Dermis blood vessel endothelial cell (primary cell): ENCODE measurements around the gene SLC12A9. TPM values are rescaled to one million over a fixed set of nuclear protein-coding genes. Genes with fewer than 3 reads are reported as not detected.
A peak's percentile ranks its signal among the peaks of the same experiment; 100 is the strongest.
"Not testable (repeated sequence)": the region's sequence is repeated elsewhere in the genome, so short reads cannot be mapped to it uniquely, and the experiment has no call there.

ENCODE experiments used
- DNase-seq: peaks from one replicate; pipeline ENCODE4 v3.0.0; 2010
- total RNA-seq: library from RNA; depleted of rRNA; stranded (reverse); fragments of >200 nt; gene quantifications from 2 replicates; pipeline ENCODE4 v1.2.3, GENCODE V29; 2014

The SLC12A9 gene
- total RNA-seq, result 37.1 and 39.9 TPM in 2 replicates

GRCh38 chr7:100852048-100852872 lies at the start of gene SLC12A9:
SLC12A9 (plus strand) TSS chr7:100852713; CDS start chr7:100854198, 1,485 bp downstream.
- peak; percentile 93 for DNase-seq

- DNase-seq, result no peak
Observed at GRCh38 chr7:100802951-100803350, 49.6 kb upstream of the SLC12A9 start.

- peak; percentile 51 for DNase-seq
Observed at GRCh38 chr7:100803398-100804161, 48.9 kb upstream of the SLC12A9 start.

GRCh38 chr7:100804681-100805431 lies 47.7 kb upstream of the SLC12A9 start:
- no peak for DNase-seq

GRCh38 chr7:100806276-100806675 lies 46.2 kb upstream of the SLC12A9 start:
- peak; percentile 66 for DNase-seq

GRCh38 chr7:100806883-100807282 lies 45.6 kb upstream of the SLC12A9 start:
- not testable (repeated sequence) for DNase-seq

- DNase-seq, result no peak
Observed at GRCh38 chr7:100808354-100808875, 44.1 kb upstream of the SLC12A9 start.

- no peak for DNase-seq
Observed at GRCh38 chr7:100811480-100811879, 41.0 kb upstream of the SLC12A9 start.

- no peak for DNase-seq
Observed at GRCh38 chr7:100812729-100813128, 39.8 kb upstream of the SLC12A9 start.

- DNase-seq, result not testable (repeated sequence)
Observed at GRCh38 chr7:100816515-100816914, 36.0 kb upstream of the SLC12A9 start.

- no peak for DNase-seq
Observed at GRCh38 chr7:100817097-100817496, 35.4 kb upstream of the SLC12A9 start.

- no peak for DNase-seq
Observed at GRCh38 chr7:100818366-100818765, 34.1 kb upstream of the SLC12A9 start.

- DNase-seq, result no peak
Observed at GRCh38 chr7:100818825-100819224, 33.7 kb upstream of the SLC12A9 start.

- no peak for DNase-seq
Observed at GRCh38 chr7:100819586-100819985, 32.9 kb upstream of the SLC12A9 start.

- DNase-seq, result no peak
Observed at GRCh38 chr7:100822236-100823139, 30.0 kb upstream of the SLC12A9 start.

- peak; percentile 42 for DNase-seq
Observed at GRCh38 chr7:100823140-100823525, 29.4 kb upstream of the SLC12A9 start.

- DNase-seq, result no peak
Observed at GRCh38 chr7:100823534-100823933, 29.0 kb upstream of the SLC12A9 start.

- no peak for DNase-seq
Observed at GRCh38 chr7:100824499-100825214, 27.9 kb upstream of the SLC12A9 start.

- DNase-seq, result peak; percentile 72
Observed at GRCh38 chr7:100825215-100825671, 27.3 kb upstream of the SLC12A9 start.

- DNase-seq, result peak; percentile 56
Observed at GRCh38 chr7:100825751-100826513, 26.6 kb upstream of the SLC12A9 start.
